Upper lobe of right lung (tissue), 1 donor: ENCODE data around the gene KAZALD1. TPM values are rescaled to one million over a fixed set of nuclear protein-coding genes. Genes with fewer than 3 reads are reported as not detected.
A peak's percentile ranks its signal among the peaks of the same experiment; 100 is the strongest.

Source experiments
- ATAC-seq: fragments of 200-7000 bp; cut with Tn5 transposase; one replicate; pipeline ENCODE4 v1.9.1; 2020; ENCODE audit warnings: mild to moderate bottlenecking, moderate library complexity
- DNase-seq: peaks from one replicate; pipeline ENCODE4 v3.0.0-alpha.2; 2020
- H3K27ac ChIP-seq: fragments of 200-600 bp; one replicate; pipeline ENCODE4 v1.8.0; 2022
- H3K27me3 ChIP-seq: fragments of 200-600 bp; one replicate; pipeline ENCODE4 v1.8.0; 2022; ENCODE audit warnings: mild to moderate bottlenecking
- H3K36me3 ChIP-seq: fragments of 200-600 bp; one replicate; pipeline ENCODE4 v1.8.0; 2022
- H3K4me1 ChIP-seq: fragments of 200-600 bp; one replicate; pipeline ENCODE4 v1.8.0; 2022
- H3K4me3 ChIP-seq: fragments of 200-600 bp; one replicate; pipeline ENCODE4 v1.8.0; 2022; ENCODE audit warnings: mild to moderate bottlenecking
- H3K9me3 ChIP-seq: fragments of 200-600 bp; one replicate; pipeline ENCODE4 v1.8.0; 2022
- CTCF ChIP-seq: fragments of 200-600 bp; IDR thresholded peaks from one replicate; pipeline ENCODE4 v1.8.0; 2022; ENCODE audit warnings: antibody characterized with exemption
- intact Hi-C: fragments of 100-400 bp; cut with DNase I; formaldehyde crosslinking; loops from one replicate; pipeline ENCODE4 v1.11.0; 2022
- total RNA-seq: library from RNA; stranded (reverse); fragmentation: NEBNext Ultra II Directional; extraction: Animal tissue kit (Norgen Biotek cat#: 25700); gene quantifications from one replicate; pipeline ENCODE4 v1.2.1, GENCODE V29; 2021
- donor health status: DM: no; HTN: yes; CAD: no; lungs with severe emphysema.

The KAZALD1 gene
- total RNA-seq, 1 donor from 2014 or later, result 8.4 TPM

GRCh38 chr10:101112799-101113594 lies 51.2 kb downstream of the KAZALD1 start:
- no peaks in the 10 kb centered on the region for H3K4me1 ChIP-seq
- TF ChIP-seq CTCF, result no peak
- no peaks in the 10 kb centered on the region for H3K9me3 ChIP-seq
- intact Hi-C loops, result no loop called here
- DNase-seq (no peak), ATAC-seq (no peak)
- no peak overlapping the region for H3K27ac ChIP-seq
- H3K4me3 ChIP-seq, result no peak overlapping the region
- peaks cover 52% of the 10 kb centered on the region for H3K27me3 ChIP-seq
- no peaks in the 10 kb centered on the region for H3K36me3 ChIP-seq

GRCh38 chr10:101113890-101114403 lies 52.2 kb downstream of the KAZALD1 start:
- no peak overlapping the region for H3K4me3 ChIP-seq
- no peak for ATAC-seq
- peaks cover 57% of the 10 kb centered on the region for H3K27me3 ChIP-seq
- intact Hi-C loops, result no loop called here
- H3K27ac ChIP-seq, result no peak overlapping the region
- no peak for DNase-seq
- no peak for TF ChIP-seq CTCF
- H3K9me3 ChIP-seq, result no peaks in the 10 kb centered on the region
- H3K4me1 ChIP-seq, result no peaks in the 10 kb centered on the region
- H3K36me3 ChIP-seq, result no peaks in the 10 kb centered on the region

GRCh38 chr10:101114646-101115045 lies 52.9 kb downstream of the KAZALD1 start:
- ATAC-seq, result peak; percentile 49

More at GRCh38 chr10:101114646-101115045, 52.9 kb downstream of the KAZALD1 start:
- TF ChIP-seq CTCF, result no peak
- Histone ChIP-seq H3K36me3 (no peaks in the 10 kb centered on the region), H3K27me3 (peaks cover 56% of the 10 kb centered on the region), H3K4me3 (no peak overlapping the region), H3K27ac (no peak overlapping the region), H3K9me3 (no peaks in the 10 kb centered on the region), H3K4me1 (no peaks in the 10 kb centered on the region)
- no peak for DNase-seq
- intact Hi-C loops, result no loop called here

Other genes starting within 250 kb of the KAZALD1 start
- 32.9 TPM for gene SLF2, start 149.0 kb upstream of the KAZALD1 start, total RNA-seq
- 6.7 TPM for gene SEMA4G, start 92.5 kb upstream of the KAZALD1 start, total RNA-seq
- gene MRPL43, start 74.5 kb upstream of the KAZALD1 start, total RNA-seq, result 60.5 TPM
- gene TWNK, start 74.4 kb upstream of the KAZALD1 start, total RNA-seq, result 6.5 TPM
- 50.0 TPM for gene LZTS2, start 62.2 kb upstream of the KAZALD1 start, total RNA-seq
- 1.6 TPM for gene PDZD7, start 30.9 kb upstream of the KAZALD1 start, total RNA-seq
- gene SFXN3, start 30.8 kb upstream of the KAZALD1 start, total RNA-seq, result 49.2 TPM
- not detected for gene TLX1, start 69.3 kb downstream of the KAZALD1 start, total RNA-seq
- gene LBX1, start 167.5 kb downstream of the KAZALD1 start, total RNA-seq, result not detected